CD4-positive, alpha-beta T cell treated with Interleukin-2 at 100 ng/mL for 4 hours (primary cell): ENCODE results near the gene TRIM62.
"Not testable (repeated sequence)": the region's sequence is repeated elsewhere in the genome, so short reads cannot be mapped to it uniquely, and the experiment has no call there.

ENCODE experiments used
- DNase-seq: peaks from one replicate; pipeline ENCODE4 v3.0.0-alpha.2; 2020; ENCODE audit warnings: low spot score

Gene TRIM62

DNA sequence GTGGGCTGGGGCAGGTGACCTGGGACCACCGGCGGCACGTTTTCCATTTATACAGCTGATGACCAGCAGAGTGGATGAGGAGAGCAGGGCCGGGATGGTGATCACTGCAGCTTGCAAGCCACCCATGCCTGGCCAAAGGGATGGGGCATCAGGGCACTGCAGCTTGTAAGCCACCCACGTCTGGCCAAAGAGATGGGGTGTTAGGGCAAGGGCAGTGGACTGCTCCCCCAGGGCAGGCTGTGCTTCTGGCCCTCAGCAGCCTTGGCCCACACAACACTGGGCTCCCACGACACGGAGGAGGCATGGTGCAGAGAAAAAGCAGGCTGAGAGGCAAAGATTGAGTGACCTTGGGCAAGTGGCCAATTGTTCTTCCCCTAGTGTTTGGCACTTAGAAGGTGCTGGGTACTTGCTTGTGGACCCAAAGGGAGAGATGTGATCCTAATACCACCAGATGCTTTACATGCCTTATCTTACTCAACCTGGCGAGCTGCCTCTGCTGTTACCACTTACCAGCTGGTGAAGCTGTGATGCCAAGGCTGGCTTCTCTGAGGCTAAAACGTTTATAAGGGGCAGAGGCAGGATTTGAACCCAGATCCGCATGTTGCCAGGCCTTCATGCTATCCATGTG is 48.3 kb downstream of the TRIM62 start:
- DNase-seq: no peak

DNA sequence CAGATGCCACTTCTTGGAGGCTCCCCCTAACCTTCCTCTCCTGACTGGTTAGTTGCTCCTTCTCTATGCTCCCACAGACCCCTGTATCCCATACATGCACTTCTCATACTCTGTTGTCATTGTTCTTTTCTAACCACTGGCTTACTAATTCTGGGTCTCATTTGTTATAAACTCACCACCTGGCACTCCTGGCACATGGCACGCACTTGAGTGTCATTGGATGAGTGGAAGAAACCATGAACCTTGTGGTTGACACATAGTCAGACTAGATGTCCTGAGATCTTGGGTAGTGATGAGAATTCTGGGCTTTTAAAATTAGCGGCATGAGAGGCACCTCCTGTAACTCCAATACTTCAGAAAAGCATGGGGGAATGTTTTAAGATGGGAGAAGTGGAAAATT is 49.3 kb downstream of the TRIM62 start:
- DNase-seq: no peak

DNA sequence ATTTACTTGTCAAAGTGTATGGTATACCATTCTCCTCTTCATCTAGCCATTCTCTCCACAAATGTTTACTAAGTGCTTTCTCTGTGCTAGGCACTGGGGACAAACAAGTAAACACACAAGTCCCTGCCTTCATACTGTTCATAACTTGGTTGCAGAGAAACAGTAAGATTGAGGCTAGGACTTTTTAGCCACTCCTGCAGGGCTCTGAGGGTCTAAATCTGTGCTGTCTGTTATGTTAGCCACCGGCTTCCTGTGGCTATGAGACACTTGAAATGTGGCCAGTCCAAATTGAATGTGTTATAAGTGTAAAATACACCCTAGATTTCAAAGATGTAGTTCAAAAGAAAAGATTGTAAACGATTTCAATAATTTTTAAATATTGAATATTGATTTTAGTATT is 50.7 kb downstream of the TRIM62 start:
- DNase-seq: no peak

DNA sequence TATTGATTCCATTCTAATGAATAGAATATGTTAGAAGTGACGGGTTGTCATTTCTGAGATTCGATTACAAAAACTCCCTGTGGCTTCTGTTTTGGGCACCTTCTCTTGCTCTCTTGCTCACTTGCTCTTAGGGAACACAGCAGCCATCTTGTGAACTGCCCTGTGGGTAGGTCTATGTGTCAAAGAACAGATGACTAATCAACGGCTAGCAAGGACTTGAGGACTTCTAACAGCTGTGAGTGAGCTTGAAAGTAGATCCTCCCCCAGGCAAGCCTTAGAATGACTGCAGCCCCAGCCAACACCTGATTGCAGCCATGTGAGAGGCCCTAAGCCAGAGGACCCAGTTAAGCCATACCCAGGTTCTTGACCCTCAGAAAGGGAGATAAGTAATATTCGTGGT is 51.5 kb downstream of the TRIM62 start:
- peak; percentile 46 for DNase-seq

DNA sequence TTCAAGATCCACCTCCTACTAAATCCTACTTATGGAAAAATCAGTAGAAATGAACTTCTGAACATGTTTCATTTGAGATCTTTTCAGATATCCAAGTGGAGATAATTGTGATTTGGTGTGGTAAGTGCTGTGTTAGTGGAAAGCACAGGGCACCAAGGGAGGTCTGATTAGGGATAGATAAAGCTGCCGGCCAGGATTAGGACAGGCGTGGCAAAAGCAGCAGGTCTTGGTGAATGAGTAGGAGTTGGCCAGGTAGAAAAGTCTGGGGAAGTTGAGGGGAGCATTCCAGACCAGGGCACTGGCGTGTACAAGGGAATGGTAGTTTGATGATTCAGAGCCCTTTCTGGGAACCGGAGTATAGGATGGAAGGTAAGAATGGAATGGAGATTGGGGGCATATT is 53.1 kb downstream of the TRIM62 start:
- DNase-seq: no peak

DNA sequence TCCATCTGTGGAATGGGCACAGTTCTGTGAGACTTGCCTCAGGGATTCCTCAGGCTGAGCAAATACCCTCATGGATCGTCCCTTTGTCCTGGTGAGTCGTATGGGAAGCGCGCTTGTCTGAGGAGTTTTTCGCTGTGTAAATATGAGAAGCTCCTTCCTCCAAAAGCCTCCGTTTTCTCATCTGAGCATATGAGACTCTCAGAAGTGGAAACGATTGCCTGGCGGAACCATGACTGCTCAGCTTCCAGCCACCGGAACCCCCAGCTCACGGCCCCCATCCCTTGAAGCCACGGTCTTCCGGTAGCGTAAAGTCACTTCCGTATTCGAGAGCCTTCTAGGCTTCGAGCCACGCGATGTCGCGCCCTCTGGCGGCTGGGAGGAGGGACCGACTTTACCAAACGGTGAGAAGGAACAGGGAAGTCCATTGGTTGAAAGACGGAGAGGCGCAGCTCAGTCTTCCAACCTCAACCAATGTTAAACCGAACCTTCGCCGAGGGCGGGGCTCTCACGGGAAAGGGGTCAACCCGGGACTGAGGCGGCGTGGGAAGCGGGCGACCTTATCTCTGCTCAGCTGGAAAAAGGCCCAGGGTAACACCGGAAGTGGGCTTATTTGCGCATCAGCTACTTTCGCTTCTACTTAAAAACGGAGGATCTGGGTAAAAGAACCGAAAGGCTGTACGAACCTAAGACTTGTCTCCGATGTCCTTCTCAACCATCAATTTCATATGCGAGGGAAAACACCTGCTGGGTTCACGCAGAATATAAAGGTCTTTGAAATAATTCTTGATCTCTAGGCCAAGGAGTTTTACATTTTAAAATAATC is 54.6 kb downstream of the TRIM62 start:
- DNase-seq: peak; percentile 100

DNA sequence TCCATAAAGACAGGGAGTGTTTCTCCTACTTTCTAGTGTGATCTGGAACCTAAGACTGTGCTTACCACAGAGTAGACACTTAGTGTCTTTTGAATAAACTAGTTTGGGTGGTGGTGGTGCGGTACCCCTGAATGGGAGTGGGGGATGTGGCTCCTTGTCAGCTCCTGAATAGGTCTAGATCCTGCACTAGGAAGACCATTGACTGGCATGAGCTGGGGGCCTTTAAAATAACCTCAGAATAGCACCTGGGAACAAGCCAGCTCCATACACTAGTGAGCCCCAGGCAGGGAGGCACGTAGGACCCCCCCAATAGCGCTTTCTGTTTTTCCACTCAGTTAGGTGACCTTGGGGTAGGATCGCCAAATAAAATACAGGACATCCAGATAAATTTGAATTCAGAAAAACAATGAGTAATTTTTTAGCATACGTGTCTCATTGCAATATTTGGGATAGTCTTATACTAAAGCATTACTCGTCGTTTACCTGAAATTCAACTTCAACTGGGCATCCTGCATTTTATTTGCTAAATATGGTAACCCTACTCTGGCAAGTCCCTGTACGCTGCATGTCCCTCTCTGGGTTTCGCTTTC is 55.3 kb downstream of the TRIM62 start:
- no peak for DNase-seq

DNA sequence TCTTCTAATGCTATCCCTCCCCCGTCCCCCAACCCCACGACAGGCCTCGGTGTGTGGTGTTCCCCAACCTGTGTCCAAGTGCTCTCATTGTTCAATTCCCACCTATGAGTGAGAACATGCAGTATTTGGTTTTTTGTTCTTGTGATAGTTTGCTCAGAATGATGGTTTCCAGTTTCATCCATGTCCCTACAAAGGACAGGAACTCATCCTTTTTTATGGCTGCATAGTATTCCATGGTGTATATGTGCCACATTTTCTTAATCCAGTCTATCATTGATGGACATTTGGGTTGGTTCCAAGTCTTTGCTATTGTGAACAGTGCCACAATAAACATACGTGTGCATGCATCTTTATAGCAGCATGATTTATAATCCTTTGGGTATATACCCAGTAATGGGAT is 57.2 kb downstream of the TRIM62 start:
- not testable (repeated sequence) for DNase-seq

DNA sequence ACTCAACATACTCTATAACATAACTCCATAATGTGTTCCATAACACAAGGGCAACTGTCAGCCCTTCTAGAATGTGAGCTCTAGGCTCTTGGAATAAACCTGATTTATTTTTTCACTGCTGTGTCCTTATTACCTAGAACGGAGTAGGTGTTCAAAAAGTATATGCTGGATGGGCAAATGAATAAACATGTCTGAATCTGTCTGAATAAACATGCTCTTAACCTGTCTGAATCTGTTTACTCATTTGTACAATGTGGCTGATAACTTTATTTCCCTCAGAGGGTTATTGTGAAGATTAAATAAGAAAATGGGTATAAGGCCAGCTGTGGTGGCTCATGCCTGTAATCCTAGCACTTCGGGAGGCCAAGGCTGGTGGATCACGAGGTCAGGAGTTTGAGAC is 58.6 kb downstream of the TRIM62 start:
- no peak for DNase-seq

DNA sequence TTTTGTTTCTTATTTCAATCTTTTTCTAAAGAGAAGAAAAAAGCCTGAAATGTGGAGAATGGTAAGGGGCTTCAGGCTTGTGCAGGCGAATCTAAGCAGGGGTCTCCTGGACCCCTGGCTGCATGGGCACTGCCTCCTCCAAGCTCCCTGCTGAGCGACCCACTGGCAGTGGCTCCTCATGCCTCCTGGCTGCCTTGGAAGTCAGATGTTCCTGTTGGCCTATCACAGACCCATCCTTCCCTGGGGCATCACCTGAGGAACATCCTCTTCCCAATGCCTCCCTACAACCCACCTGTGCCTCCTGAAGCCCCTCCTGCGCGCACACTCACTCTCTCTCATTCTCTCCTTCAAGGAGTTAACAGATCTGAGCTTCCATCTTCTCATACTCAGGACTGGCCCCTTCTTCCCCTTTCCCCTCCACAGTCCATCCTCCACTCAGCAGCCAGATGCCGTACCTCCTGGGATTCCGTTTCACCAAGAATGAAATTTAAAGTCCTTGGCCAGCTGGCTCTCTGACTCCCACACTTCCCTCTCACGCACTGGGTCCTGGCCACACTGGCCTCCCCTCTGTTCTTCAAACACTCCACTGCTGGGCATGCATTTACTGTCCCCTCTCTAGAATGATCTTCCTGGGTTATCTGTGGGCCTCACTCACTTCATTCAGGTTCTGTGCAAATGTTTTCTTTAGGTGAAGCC is 59.2 kb downstream of the TRIM62 start:
- DNase-seq: no peak

DNA sequence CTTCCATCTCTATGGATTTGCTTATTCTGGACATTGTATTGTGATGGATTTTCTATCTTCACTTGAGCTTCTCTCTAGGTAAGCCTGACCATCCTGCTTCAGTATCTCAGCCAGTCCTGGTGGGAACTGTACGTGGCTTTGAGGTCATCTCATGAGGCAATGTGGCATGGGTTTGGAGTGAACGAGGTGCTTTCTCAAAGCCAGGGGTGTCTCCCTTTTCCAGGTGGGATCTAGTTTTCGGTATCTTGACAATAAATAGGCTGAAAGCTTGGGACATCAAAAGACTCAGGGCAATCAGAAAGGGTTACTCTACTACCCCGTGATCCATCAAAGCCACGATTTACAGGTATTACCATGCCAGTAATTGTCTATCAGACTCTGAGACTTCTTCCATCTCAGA is 60.1 kb downstream of the TRIM62 start:
- DNase-seq: no peak

DNA sequence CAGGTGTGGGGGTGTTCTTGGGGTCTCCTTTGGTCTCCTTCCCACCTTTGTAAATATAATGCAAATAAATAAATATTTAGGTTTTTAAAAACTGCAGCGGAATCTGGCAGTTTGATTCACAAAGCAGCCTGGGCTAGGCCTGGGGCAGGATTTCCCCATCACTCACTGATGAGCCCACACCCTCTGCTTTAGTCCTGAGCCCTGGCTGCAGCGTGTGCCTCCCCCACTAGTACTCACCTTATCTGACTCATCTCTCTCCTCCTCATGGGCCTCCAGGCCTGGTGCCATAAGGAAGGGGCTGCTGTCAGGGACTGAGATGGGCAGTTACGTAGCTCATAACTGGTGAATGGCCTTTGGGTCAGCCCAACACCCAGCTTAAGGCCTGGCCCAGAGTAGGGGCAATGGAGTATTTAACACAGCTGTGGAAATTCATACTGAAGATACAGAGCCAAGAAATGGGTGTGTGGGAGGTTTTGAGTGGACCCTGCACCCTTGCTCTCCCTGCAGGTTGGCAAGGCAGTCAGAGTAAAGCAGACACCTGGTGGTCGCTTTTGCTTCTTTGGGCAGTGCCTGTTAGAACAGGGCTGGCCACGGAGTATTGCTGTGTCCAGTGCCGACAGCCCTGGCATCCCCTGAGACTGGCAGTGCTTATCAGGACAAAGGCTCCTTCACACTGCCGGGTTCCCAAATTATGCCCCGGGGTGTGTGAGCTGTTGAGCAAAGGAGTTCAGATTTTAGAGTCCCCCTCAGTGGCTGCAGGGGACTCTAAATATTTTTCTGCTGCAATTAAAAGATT is 61.2 kb downstream of the TRIM62 start:
- no peak for DNase-seq

DNA sequence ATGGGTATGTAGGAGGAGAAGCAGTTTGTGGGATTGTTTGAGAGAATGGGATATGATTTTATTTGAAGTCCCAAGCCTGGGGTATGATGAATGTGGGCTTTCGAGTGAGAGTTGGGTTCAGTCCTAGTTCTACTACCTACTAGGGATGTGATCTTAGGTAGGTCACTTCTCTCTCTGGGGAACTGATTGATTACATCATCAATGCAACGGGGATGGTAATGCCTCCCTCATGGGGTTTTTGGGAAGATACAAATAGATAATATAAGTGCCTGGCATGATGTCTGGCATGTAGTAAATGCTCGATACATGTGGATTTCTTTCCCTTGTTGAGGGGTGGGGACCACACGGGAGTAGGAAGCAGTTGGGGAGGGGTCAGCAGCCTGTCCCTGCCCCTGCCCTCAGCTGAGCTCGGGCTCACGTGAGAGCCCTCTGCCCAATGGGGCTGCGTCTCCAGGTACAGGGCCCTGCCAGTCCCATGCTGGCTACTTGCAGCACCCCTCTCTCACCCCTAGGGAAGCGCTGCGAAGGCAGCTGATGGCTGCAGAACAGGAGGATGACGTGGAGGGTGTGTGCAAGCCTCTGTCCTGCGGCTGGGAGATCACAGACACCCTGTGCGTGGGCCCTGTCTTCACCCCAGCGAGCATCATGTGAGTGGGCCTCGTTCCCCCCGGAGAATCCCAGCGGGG is 62.2 kb downstream of the TRIM62 start:
- no peak for DNase-seq

DNA sequence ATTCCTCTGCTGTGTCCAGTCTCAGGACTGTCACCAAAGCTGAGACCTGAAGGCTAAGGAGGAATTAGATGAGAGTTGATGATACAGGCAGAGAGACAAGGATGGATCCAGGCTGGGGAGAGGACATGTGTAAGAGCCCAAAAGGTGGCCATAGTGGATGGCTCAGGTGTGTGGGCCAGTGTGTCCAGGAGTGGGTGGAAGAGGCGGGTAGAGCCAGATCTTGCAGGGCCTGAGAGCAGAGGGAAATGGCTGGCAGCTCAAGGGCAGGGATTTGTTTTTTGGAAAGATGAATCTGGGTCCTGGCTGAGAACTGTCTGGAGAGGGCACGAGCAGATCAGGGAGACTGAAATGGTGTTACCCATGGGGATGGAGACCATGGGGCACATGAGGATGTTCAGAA is 62.8 kb downstream of the TRIM62 start:
- no peak for DNase-seq

DNA sequence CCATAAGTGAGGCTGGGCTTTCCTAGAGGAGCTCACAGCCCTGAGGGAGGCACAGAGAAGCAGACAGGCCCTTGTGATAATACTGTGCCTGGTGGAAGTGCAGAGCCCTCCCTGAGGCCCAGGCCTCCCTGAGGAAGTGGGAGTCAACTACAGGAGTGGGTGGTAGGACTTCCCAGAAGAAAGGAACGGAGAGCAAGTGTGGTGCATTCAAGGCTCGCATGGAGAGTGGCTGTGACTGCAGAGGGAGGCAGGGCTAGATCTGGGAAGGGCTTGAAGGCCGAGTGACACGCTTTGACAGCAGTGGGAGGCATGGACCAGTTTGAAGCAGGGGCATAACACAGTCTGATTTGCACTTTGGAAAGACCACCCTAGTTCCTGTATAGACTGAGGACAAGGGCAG is 63.6 kb downstream of the TRIM62 start:
- no peak for DNase-seq

DNA sequence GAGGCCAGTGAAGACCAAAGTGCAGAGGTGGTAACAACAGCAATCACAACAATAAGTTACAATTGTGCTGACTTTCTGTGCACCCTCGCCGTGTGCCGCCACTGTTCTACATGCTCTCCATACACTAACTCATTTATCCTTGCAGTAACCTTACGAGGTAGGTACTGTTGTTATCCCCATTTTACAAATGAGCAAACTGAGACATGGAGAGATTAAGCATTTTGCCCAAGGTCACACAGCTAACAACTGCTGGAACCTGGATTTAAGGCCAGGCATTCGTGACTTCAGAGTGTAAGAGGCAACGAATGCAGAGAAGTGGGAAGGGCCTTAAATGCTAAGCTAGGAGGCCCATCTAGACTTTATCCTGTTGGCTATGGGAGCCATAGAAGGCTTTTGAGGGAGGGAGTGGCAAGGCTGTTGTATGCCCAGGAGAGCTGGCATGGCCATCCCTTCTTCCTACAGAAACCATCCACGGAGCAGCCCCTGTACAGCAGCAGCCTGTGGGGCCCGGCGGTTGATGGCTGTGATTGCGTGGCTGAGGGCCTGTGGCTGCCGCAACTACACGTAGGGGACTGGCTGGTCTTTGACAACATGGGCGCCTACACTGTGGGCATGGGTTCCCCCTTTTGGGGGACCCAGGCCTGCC is 64.3 kb downstream of the TRIM62 start:
- no peak for DNase-seq

DNA sequence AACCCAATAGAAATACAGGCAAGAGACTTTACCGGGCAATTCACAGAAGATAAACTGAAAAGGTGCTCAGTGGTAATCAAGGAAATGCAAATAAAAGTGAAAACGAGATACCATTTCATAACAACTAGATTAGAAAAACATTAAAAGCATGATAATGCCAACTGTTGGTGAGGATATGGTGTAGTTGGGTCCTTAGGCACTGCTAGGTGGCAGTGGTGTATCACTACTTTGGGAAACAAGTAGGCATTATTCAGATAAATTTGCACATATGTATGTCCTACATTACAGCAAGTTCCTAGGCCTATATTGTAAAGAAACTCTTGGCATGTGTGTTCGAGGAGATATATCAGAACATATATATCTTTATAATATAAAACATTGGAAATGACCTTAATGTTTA is 69.9 kb downstream of the TRIM62 start:
- peak; percentile 18 for DNase-seq

DNA sequence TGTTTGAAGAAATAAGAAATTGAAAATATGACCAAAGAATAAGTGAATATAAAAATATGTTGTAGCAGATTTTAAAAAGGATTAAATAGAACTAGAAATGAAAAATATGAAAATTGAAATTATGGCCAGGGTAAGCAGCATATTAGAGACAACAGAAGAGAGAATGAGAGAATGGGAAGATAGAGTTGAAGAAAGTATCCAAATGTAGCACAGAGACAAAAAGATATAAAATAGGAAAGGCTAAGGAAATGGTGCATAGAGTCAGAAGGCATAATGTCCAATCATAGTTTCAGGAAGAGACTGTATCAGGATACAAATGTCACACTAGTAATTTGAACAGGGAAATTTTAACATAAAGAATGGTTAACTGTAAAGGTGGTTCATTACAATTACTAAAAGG is 71.4 kb downstream of the TRIM62 start:
- DNase-seq: no peak

DNA sequence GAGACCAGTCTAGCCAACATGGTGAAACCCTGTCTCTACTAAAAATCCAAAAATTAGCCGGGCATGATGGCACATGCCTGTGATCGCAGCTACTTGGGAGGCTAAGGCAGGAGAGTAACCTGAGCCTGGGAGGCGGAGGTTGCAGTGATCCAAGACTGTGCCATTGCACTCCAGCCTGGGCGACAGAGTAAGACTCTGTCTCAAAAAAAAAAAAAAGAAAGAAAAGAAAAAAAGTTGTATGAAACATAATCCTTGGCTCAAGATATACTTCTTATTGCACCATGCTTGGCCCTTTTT is 81.8 kb downstream of the TRIM62 start:
- DNase-seq: not testable (repeated sequence)

DNA sequence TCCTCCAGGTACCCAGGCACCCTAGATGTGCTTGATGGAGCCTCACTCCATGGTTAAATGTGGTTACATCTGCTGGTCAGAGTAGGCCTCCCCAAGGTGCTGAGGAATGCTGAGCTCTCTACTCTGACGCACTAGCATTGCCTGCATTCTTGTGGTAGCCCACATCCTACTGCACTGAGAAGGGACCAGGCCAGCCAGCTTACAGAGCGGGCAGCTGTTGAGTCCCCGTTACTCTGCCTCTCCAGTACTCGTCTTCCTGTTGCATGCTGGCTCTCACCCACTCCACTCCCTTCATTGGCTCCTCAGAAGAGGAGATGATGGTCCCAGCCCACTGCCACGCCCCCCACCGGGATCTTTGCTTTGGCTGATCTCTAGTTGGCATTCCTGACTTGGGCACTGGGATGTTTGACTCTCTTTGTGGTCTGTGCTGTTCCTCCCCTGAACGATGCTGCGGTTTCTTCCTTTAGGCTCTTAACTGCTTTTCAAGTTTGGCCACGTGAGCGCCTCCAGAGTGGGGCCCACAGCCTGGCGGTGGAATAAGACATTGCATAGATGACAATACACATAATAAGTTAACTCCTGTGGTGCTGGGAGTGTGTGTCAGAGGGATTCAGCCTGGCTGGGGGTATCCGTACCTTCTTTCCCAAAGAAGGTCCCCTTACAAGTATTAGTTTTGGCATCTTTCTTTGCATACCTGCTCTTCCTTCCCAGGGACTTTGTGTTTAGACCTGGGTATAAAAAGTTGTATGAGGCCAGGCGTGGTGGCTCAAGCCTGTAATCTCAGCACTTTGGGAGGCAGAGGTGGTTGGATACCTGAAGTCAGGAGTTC is 82.3 kb downstream of the TRIM62 start:
- peak; percentile 69 for DNase-seq
